HEK293 (cell line): ENCODE measurements around the gene MRNIP.

Experiments
- CTCF ChIP-seq: fragments of 450-650 bp; formaldehyde crosslinking; IDR thresholded peaks from 2 replicates; pipeline ENCODE4 v1.5.1; 2016; ENCODE audit warnings: missing biosample characterization, missing genetic modification characterization
- GLI2 ChIP-seq: fragments of 450-650 bp; formaldehyde crosslinking; IDR thresholded peaks from 2 replicates; pipeline ENCODE4; 2017; ENCODE audit warnings: missing biosample characterization, missing genetic modification characterization, low read depth, borderline replicate concordance
- REST ChIP-seq: fragments of 450-650 bp; formaldehyde crosslinking; IDR thresholded peaks from 2 replicates; pipeline ENCODE4 v1.5.1; 2016; ENCODE audit warnings: missing biosample characterization, missing genetic modification characterization
- YY1 ChIP-seq: fragments of 450-650 bp; formaldehyde crosslinking; IDR thresholded peaks from 2 replicates; pipeline ENCODE4 v1.5.1; 2018; ENCODE audit warnings: missing biosample characterization, missing genetic modification characterization
- ZNF274 ChIP-seq, 2 experiments: fragments of 200-500 bp in 1 of 2; fragments of 450-650 bp in 1 of 2; sonication (Bioruptor generic) in 1 of 2; formaldehyde crosslinking in 1 of 2; IDR thresholded peaks; 2 replicates each; pipeline versions ENCODE4 v1.5.1 to v1.6.1; 2014 to 2016; ENCODE audit warnings: borderline replicate concordance in 1 of 2, inconsistent platforms in 1 of 2, low read length in 1 of 2, missing biosample characterization in 1 of 2, missing genetic modification characterization in 1 of 2
- ZNF335 ChIP-seq: fragments of 450-650 bp; formaldehyde crosslinking; conservative IDR thresholded peaks from 2 replicates; pipeline ENCODE4 v1.5.1; 2016; ENCODE audit warnings: missing biosample characterization, missing genetic modification characterization
- ZNF639 ChIP-seq: fragments of 450-650 bp; formaldehyde crosslinking; IDR thresholded peaks from 2 replicates; pipeline ENCODE4 v1.5.1; 2016; ENCODE audit warnings: missing biosample characterization, missing genetic modification characterization
- ZNF704 ChIP-seq: fragments of 450-650 bp; formaldehyde crosslinking; IDR thresholded peaks from 2 replicates; pipeline ENCODE4 v1.5.1; 2016; ENCODE audit warnings: missing biosample characterization, missing genetic modification characterization
- ZNF747 ChIP-seq: fragments of 450-650 bp; formaldehyde crosslinking; IDR thresholded peaks from 2 replicates; pipeline ENCODE4 v1.5.1; 2016; ENCODE audit warnings: missing biosample characterization, missing genetic modification characterization

GRCh38 chr5:179817470-179817840 lies 41.2 kb downstream of the MRNIP start:
- TF ChIP-seq ZNF274 (IDR thresholded peaks at IDR 0.05; ENCODE audit: low read length) (no peak), ZNF274 (tag by site-specific recombination; IDR thresholded peaks at IDR 0.05; ENCODE audit: borderline replicate concordance) (no peak), ZNF704 (tag by site-specific recombination) (no peak), ZNF747 (no peak), ZNF639 (tag by site-specific recombination) (no peak), ZNF335 (no peak), GLI2 (tag by site-specific recombination) (no peak), YY1 (tag by site-specific recombination) (no peak), CTCF (tag by site-specific recombination) (no peak), REST (tag by site-specific recombination) (no peak)
